OCI-LY7 (cell line): ENCODE data around the gene EIF4E2.

Source experiments
- CTCF ChIP-seq: fragments of 200-600 bp; sonication (generic); conservative IDR thresholded peaks from 2 replicates; pipeline ENCODE4 v1.5.1; 2014; ENCODE audit warnings: mild to moderate bottlenecking, antibody characterized with exemption, low read length, moderate library complexity, mixed read lengths
- EZH2phosphoT487 ChIP-seq: fragments of 200-600 bp; sonication (generic); IDR thresholded peaks from 2 replicates; pipeline ENCODE4 v1.6.1; 2018; ENCODE audit warnings: low read depth, borderline replicate concordance, mild to moderate bottlenecking, mixed run types, antibody characterized with exemption, low read length, moderate library complexity, mixed read lengths

DNA sequence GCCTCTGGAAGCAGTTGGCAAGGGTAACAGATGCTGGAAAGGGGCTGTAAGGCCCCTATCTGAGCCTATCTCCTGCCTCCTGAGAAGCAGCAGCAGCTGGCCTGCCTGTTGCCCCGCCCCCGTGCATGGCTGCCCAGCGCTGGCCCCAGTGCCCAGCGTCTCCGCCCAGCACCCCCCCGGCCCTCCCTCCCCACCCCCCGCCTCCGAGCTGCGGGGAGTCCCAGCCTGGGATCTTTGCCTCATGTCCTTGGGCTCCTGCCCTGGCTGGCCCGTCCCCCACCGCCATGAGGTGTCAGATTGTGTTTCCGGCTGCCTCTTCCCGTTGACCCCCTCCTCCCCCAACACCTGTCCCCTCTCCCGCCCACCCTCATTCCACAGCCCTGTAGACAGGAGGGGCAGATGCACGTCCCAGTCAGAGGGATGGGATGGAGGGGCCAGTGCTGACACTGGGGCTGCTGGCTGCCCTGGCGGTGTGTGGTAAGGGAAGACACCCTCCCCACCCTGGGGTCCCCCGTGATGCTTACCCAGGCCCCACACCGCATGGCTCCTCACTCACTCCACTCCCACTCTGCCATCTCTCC lies 24.6 kb upstream of the EIF4E2 start, which contains the start of gene CHRND:
- TF ChIP-seq CTCF (no peak), EZH2phosphoT487 (no peak)
